Central memory CD8-positive, alpha-beta T cell (primary cell): ENCODE data around the gene ADAM19.

Experiments used
- ATAC-seq: fragments of 150-1000 bp; cut with Tn5 transposase; replicated peaks from 2 replicates; pipeline ENCODE4 v1.10.0; 2022; ENCODE audit warnings: mild to moderate bottlenecking, moderate FRiP score, moderate number of reproducible peaks; ENCODE audit not compliant: poor library complexity, severe bottlenecking; ENCODE audit errors: extremely low read depth
- DNase-seq, 2 donors: peaks; one replicate each; pipeline ENCODE4 v3.0.0; 2021; ENCODE audit warnings: low spot score in 2 of 2
- H3K27ac Mint-ChIP-seq: one replicate; pipeline ENCODE4 v1.8.0; 2022; ENCODE audit warnings: low read depth, mild to moderate bottlenecking, moderate library complexity, mixed read lengths
- H3K27me3 Mint-ChIP-seq: one replicate; pipeline ENCODE4 v1.8.0; 2022; ENCODE audit warnings: mixed read lengths
- H3K36me3 Mint-ChIP-seq: one replicate; pipeline ENCODE4 v1.8.0; 2022; ENCODE audit warnings: mild to moderate bottlenecking, moderate library complexity, mixed read lengths; ENCODE audit not compliant: insufficient read depth
- H3K4me1 Mint-ChIP-seq: one replicate; pipeline ENCODE4 v1.8.0; 2022; ENCODE audit warnings: mixed read lengths
- H3K4me3 Mint-ChIP-seq: one replicate; pipeline ENCODE4 v1.8.0; 2022; ENCODE audit warnings: mild to moderate bottlenecking, moderate library complexity, mixed read lengths
- H3K9me3 Mint-ChIP-seq: one replicate; pipeline ENCODE4 v1.8.0; 2022; ENCODE audit warnings: mixed read lengths

ADAM19 gene

DNA sequence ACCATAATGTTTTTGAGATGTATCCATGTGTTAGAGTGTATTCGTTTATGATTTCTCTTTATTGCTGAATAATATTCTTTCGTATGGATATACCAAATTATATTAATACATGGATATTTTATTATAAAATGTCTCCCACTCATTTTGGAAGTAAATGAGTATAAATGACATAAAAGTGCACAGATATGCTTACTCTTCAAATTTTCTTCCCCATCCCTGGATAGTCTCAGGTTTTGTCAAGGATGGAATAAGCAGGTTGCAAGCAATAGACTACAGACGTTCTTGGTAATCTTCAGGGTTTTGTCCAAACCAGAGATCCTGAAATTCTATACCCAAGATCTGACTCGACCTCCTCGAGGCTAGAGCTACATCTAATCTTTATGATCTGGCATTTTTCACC lies 64.9 kb downstream of the ADAM19 start:
- Mint-ChIP-seq H3K4me1 (peaks cover 9% of the 10 kb centered on the region), H3K36me3 (peaks cover 17% of the 10 kb centered on the region), H3K27ac (no peak overlapping the region), H3K9me3 (no peaks in the 10 kb centered on the region), H3K27me3 (no peaks in the 10 kb centered on the region), H3K4me3 (no peak overlapping the region)
- DNase-seq (no peak), ATAC-seq (no peak)

DNA sequence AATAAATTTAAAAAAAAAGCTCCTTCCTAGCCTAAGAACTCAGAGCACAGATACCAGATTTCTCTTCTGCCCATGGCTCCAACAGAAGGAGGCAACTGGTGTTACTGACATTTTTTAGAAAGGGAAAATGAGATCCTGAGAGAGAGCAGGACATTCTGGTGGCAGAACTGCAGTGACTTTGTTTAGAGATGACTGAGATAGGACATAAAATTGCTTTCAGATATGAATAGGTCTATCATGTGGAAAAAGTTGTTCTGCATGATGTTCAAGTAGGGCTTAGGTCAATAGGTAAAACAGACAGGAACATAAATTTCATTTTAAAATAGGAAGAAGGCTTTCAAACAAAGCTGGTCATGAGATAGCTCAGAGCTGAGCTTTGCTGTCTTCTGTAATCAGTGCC lies 66.0 kb downstream of the ADAM19 start:
- no peaks in the 10 kb centered on the region for H3K9me3 Mint-ChIP-seq
- ATAC-seq: no peak
- peaks cover 9% of the 10 kb centered on the region for H3K4me1 Mint-ChIP-seq

DNA sequence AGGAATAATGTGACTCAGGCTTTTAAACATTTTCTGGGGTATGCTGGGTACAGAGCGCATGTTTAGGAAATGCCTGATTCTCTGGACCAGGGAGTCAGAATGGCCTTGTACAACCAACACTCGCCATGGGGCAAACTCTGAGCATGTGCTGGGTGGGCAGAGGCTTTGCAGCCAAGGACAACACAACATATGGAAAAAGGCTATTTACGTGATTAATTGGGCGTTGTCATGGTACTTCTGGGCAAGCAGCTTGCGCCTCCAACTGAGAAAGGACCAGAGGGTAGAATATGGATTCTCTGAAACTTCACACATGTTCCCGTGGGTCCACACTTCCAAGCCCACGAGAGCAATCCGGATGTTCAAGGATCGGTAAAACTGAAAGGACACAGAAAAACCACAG lies 66.5 kb downstream of the ADAM19 start:
- H3K4me3 Mint-ChIP-seq: no peak overlapping the region
- DNase-seq: no peak
- H3K27me3 Mint-ChIP-seq: no peaks in the 10 kb centered on the region
- ATAC-seq: no peak
- H3K4me1 Mint-ChIP-seq: peaks cover 9% of the 10 kb centered on the region
- no peaks in the 10 kb centered on the region for H3K9me3 Mint-ChIP-seq
- peaks cover 24% of the 10 kb centered on the region for H3K36me3 Mint-ChIP-seq
- H3K27ac Mint-ChIP-seq: no peak overlapping the region

More for the DNA sequence above, 66.0 kb downstream of the ADAM19 start:
- DNase-seq: no peak
- Mint-ChIP-seq H3K27ac (no peak overlapping the region), H3K36me3 (peaks cover 22% of the 10 kb centered on the region), H3K27me3 (no peaks in the 10 kb centered on the region), H3K4me3 (no peak overlapping the region)

DNA sequence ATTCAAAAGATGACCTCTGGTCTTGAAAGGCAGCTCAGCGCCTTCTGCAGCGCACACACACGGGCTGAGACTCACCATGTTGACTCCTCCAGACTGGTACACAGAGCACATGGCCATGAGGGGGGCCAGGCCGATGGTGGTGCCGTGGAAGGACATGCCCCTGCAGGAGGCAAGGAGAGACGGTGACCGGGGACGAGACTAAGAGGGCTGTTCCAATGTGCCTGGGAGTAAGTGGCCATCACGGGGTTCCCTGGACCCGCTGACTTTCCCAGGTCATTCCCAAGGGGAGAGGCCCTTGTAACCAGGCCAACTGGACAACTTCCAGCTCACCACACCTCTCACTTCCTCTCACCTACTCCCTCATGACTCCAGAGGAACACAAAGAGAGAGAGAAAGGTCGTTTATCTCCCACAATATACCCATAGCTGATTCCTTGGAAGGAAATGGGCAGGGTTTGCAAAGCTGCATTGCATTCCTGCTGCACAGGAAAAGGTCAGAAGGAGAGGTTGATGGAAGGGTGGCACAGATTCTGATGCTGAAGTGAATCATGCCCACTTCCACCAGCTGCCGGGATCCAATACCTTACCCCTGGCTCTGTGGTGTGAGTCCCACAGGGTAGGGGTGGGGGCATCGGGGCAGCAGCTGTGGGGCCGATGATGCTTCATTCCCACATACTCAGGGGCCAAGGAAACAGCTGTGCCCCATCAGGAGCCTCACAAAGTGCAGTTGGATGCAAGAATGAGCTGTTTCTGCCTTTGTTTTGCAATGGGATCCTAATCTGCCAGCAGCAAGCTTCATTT lies 68.4 kb downstream of the ADAM19 start:
- H3K27ac Mint-ChIP-seq: peak overlapping the region; percentile 56
- ATAC-seq (no peak), DNase-seq (no peak)
- no peaks in the 10 kb centered on the region for H3K27me3 Mint-ChIP-seq
- no peaks in the 10 kb centered on the region for H3K9me3 Mint-ChIP-seq
- H3K4me1 Mint-ChIP-seq: peaks cover 9% of the 10 kb centered on the region
- peaks cover 20% of the 10 kb centered on the region for H3K36me3 Mint-ChIP-seq
- no peak overlapping the region for H3K4me3 Mint-ChIP-seq

DNA sequence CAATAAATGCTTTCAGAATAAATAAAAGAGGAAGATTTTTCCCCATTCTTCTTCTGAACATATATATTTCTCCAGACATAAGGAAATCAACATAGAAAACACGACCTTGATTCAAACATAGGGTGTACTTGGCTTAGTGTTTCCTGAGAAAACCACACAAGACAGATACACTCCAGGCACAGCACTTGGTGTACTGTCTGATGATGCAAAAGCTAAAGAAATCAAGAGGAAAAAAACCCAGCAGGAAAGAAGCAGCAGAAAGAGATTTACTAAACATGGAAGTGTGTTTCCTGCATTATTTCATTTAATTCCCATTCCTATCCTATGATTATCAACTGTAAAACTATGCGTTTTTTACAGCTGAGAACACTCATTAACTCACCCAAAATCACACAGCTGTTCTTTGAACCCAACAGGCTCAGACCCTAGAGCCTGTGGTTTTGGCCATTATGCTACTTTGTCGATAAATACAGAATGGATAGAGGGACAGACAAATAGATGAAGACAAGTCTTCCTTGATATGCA lies 69.4 kb downstream of the ADAM19 start:
- Mint-ChIP-seq H3K9me3 (no peaks in the 10 kb centered on the region), H3K27ac (no peak overlapping the region), H3K36me3 (peaks cover 19% of the 10 kb centered on the region), H3K27me3 (no peaks in the 10 kb centered on the region), H3K4me1 (peaks cover 9% of the 10 kb centered on the region), H3K4me3 (no peak overlapping the region)
- no peak for ATAC-seq
- no peak for DNase-seq

DNA sequence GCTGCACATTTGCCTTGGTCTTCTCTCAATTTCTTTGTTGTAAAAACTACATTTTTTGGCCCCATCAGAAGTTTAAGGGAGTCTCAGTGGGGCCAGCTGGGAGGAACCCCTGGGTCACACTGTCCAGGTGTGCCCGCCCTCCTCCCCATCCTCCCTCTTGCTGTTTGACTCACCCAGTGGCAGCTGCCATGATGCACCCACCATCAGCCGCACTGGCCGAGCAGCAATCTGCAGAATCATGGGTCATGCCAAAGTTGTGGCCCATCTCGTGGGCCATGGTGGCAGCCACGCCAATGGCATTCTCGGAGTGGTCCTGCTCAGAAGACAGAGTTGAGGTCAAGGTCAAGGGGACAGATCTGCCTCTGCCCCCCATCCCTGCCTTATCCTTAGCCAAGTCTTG lies 70.1 kb downstream of the ADAM19 start:
- Mint-ChIP-seq H3K27ac (no peak overlapping the region), H3K4me3 (no peak overlapping the region), H3K9me3 (no peaks in the 10 kb centered on the region), H3K36me3 (peaks cover 19% of the 10 kb centered on the region), H3K4me1 (peaks cover 9% of the 10 kb centered on the region), H3K27me3 (no peaks in the 10 kb centered on the region)
- no peak for ATAC-seq
- DNase-seq: no peak

DNA sequence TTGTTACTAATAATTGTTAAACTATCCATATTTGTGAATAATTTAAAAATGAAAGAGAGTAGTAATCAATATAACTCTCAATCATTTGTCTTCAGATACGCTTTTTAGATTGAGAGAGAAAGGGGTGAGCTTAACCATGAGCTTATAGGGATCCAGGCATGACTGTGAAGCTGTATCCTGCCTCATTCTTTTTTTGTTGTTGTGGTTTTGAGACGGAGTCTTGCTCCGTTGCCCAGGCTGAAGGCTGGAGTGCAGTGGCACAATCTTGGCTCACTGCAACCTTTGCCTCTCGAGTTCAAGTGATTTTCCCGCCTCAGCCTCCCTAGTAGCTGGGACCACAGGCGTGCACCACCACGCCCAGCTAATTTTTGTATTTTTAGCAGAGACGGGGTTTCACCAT lies 71.5 kb downstream of the ADAM19 start:
- ATAC-seq: no peak

DNA sequence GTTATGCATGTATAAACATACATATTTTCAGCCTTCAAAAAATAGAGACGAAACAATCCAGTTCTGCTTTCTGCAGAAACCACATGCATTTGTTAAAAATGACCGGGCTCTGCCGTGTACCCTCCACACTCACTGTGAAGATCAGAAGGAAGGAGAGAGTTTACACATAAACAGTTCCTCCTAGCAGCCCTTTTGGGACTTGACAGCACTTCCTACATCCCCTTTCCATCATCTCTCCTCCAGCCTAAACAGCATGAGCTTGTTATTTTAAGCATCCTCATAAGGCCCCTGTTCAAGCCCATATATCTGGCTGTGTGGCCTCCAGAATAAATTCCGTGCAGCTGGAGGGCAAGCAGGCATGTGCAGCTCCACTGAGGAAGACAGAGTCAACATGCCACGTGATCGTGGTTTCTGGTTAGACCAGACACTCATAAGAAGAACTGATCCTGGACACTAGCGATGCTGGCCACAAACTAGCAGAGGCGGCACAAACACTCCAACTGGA lies 73.4 kb downstream of the ADAM19 start:
- ATAC-seq: no peak
- Mint-ChIP-seq H3K4me1 (peaks cover 9% of the 10 kb centered on the region), H3K36me3 (peaks cover 22% of the 10 kb centered on the region), H3K27me3 (no peaks in the 10 kb centered on the region), H3K9me3 (no peaks in the 10 kb centered on the region), H3K27ac (peak overlapping the region; percentile 8), H3K4me3 (no peak overlapping the region)
- no peak for DNase-seq

More for the DNA sequence above, 71.5 kb downstream of the ADAM19 start:
- Mint-ChIP-seq H3K4me3 (no peak overlapping the region), H3K9me3 (no peaks in the 10 kb centered on the region), H3K27me3 (no peaks in the 10 kb centered on the region), H3K36me3 (peaks cover 21% of the 10 kb centered on the region), H3K4me1 (peaks cover 9% of the 10 kb centered on the region), H3K27ac (no peak overlapping the region)
- no peak for DNase-seq

DNA sequence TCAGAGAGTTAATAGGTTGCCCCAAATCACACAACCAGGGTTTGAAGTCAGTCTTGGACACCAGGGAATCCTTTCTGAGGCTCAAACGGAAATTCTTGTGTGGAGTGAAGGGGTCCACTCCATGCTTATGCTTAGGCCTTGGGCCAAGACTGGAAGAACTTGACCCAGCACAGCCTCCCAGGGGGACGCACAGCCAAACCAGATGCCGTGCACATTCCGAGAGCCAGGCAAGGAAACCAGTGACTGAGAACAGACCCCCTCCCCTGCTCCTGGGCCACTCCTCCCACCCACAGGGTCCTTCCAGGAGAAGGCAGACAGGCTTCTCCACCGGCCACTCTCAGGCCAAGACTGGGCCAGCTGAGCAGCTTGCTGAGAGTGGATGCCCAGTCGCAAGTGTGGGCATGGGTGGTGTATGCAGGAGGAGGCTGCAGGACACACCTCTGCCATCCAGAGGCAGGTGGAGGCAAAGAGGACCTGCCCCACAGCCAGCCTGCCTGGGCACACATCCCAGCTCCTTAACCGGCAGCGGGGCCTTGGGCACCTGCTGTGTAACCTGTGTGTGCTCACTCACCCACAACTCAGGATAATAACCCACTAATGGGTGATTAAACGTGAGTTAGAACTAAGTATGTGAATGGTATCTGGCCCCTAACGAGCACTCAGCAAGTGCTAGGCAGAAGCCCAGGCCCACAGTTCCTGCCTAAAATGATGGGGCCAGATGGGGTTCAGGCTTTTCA lies 77.5 kb downstream of the ADAM19 start:
- no peaks in the 10 kb centered on the region for H3K9me3 Mint-ChIP-seq
- no peaks in the 10 kb centered on the region for H3K27me3 Mint-ChIP-seq
- no peaks in the 10 kb centered on the region for H3K4me1 Mint-ChIP-seq
- DNase-seq (no peak), ATAC-seq (no peak)
- no peak overlapping the region for H3K27ac Mint-ChIP-seq
- H3K4me3 Mint-ChIP-seq: no peak overlapping the region
- peaks cover 12% of the 10 kb centered on the region for H3K36me3 Mint-ChIP-seq

DNA sequence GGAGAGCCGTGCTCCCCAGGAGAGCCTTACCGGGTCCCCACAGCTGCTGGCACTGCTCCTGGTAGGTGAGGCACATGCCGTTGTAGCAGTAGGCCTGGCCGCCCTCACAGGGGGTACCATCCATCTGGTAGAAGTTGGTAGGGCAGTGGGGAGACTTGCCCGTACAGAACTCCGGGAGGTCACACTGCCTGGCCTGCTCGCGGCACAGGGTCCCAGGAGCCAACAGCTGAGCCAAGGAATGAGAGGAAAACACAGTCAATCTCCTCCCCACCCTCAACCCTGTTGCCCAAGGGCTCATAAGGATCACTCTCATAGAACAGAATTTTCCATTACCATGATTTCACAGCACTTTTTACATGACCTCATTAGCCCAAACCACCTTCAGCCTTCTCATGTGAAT lies 78.7 kb downstream of the ADAM19 start:
- H3K36me3 Mint-ChIP-seq: peaks cover 12% of the 10 kb centered on the region
- ATAC-seq (no peak), DNase-seq (no peak)
- H3K27ac Mint-ChIP-seq: no peak overlapping the region
- H3K27me3 Mint-ChIP-seq: no peaks in the 10 kb centered on the region
- no peaks in the 10 kb centered on the region for H3K4me1 Mint-ChIP-seq
- H3K4me3 Mint-ChIP-seq: no peak overlapping the region
- no peaks in the 10 kb centered on the region for H3K9me3 Mint-ChIP-seq

DNA sequence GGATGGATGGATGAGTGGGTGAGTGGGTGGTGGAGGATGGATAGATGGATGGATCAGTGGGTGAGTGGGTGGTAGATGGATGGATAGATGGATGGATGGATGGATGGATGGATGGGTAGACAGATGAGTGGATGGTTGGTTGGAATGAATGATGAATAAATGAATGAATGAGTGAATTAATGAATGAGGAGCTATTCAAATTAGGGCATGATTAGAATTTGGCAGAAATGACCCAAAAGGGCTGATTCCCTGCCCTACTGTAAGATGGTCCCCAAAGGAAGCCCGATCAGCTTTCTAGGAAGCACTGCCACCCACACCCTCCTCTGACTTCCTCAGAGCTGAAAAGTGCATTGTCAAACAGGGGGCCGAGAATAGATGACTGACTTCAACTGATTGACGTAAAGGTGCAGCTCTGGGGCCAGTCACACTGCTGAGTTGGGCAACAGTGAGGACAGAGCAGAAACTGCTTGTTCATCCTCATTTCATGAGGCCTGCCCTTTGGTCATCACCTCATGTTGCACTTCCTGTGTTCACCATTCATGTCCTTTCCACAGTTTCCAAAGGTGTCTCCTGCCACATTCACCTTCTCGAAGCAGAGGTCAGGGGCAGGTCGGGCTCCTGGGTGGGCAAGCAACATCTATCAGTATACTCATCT lies 81.3 kb downstream of the ADAM19 start:
- Mint-ChIP-seq H3K4me1 (no peaks in the 10 kb centered on the region), H3K9me3 (no peaks in the 10 kb centered on the region), H3K4me3 (no peak overlapping the region), H3K27ac (no peak overlapping the region), H3K27me3 (no peaks in the 10 kb centered on the region), H3K36me3 (peaks cover 11% of the 10 kb centered on the region)
- no peak for ATAC-seq
- no peak for DNase-seq

DNA sequence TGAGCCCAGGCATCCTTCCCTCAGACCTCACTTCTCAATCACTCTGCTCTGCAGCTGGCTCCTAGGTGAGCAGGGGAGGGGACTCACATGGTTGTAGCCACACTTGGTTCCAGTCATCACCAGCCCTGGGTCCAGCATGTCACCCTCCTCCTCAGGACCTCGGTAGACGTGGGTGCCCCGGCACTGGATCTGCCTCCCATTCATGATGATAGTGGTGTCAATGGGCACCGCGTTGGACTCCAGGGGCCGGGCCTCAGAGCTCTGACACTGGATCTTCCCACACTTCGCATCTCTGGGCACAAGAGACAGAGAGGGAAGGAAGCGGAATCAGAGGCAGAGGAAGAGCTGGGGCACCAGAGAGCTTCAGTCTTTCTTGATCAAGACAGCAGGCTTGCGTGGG lies 82.7 kb downstream of the ADAM19 start:
- no peak overlapping the region for H3K4me3 Mint-ChIP-seq
- H3K9me3 Mint-ChIP-seq: no peaks in the 10 kb centered on the region
- no peaks in the 10 kb centered on the region for H3K27me3 Mint-ChIP-seq
- no peak for DNase-seq
- no peak overlapping the region for H3K27ac Mint-ChIP-seq
- ATAC-seq: no peak
- H3K36me3 Mint-ChIP-seq: peaks cover 13% of the 10 kb centered on the region
- peaks cover under 1% of the 10 kb centered on the region for H3K4me1 Mint-ChIP-seq
